OCI-LY1 (cell line): ENCODE data around the gene GEMIN4.

Source experiments
- CTCF ChIP-seq: fragments of 200-600 bp; sonication (generic), shearing (Covaris generic); IDR thresholded peaks from 2 replicates; pipeline ENCODE4 v1.5.1; 2017; ENCODE audit warnings: mild to moderate bottlenecking, antibody characterized with exemption, low read length, moderate library complexity, mixed read lengths
- EZH2 ChIP-seq: fragments of 200-600 bp; sonication (generic), shearing (Covaris generic); IDR thresholded peaks from 2 replicates; pipeline ENCODE4 v1.8.0; 2017; ENCODE audit warnings: borderline replicate concordance, mixed run types, mild to moderate bottlenecking, antibody characterized with exemption, low read length, moderate library complexity, mixed read lengths

DNA sequence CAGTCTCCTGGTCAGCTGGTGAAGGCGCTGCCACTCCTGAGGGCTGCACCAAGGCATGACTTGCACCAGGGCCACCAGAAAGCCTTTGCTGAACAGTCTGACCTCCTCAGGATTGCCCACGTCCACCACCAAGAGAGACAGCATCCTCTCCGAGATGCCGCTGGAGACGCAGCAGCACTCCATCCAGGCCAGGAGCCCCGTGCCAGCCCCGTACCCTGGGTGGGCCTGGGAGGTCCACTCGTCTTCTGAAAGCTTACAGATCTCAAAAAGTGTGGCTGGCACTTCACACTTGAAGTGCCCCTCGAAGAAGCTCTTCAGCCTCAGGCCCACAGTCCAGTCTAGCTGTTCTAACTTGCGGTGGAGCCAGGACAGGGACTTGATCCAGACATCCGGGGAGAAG lies 6.7 kb downstream of the GEMIN4 start:
- TF ChIP-seq CTCF (no peak), EZH2 (no peak)
